Measurements from ENCODE around the gene RRP8.

Gene RRP8

DNA sequence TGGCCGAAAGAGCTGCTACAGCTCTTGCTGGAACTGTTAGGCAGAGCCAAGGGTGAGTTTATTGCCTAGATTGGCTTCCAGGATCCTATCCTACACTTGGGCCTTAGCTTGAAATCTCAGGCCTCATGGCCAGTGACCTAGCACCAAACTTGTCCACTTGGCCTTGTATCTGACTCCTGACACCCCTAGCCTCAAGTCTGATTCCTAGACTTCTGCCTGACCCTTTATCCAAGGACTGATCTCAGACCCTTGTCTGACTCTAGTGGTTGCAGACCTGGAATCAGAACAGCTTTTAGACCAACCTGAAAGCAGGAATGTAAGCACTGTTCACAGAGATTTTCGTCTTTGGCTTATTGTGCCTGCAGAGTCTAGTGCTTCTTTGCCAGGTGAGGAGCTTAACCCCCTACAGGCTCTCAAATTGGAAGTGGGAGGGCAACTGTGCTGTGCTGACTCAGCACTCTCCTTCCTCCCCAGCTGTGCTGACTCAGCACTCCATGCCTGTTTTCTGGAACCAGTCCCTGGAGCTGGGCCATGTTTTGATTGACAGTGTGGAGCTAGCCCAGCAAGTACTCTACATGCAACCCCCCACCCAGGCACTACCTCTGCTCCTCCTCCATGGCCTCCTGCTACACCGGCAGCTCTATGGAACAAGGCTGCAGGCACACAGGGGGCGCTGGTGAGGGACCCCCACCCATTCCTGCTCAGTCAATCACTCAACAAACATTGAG lies 35.1 kb downstream of the RRP8 start:
- Histone ChIP-seq H3K4me3 (no peak overlapping the region), H3K9me3 (no peaks in the 10 kb centered on the region), H3K4me1 (no peaks in the 10 kb centered on the region), H3K27me3 (ENCODE audit: low read depth) (no peaks in the 10 kb centered on the region), H3K36me3 (replicated peaks) (no peaks in the 10 kb centered on the region)
- DNase-seq (ENCODE audit: low spot score in 2 of 2) = no peak
- in situ Hi-C loops (cut with MboI; ENCODE audit: low sequenced_read_pairs) = no loop called here

DNA sequence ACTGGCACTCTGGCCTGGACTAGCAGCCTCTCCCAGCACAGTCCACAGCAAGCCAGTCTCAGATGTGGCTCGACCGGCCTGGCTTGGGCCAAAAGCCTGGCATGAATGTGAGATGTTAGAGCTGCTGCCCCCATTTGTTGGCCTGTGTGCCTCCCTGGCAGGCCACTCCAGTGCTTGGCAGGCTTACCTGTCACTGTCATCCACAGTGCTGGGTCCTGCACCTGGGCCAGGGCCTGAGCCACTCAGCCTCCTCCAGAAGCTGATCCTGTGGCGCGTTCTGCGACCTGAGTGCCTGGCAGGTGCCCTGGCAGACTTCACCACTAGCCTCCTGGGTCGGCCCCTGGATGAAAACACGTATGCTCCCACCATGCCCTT lies 36.1 kb downstream of the RRP8 start:
- no peak overlapping the region for H3K4me3 ChIP-seq
- no peaks in the 10 kb centered on the region for H3K4me1 ChIP-seq
- H3K27me3 ChIP-seq (ENCODE audit: low read depth) = no peaks in the 10 kb centered on the region
- in situ Hi-C loops (cut with MboI; ENCODE audit: low sequenced_read_pairs) = no loop called here
- no peaks in the 10 kb centered on the region for H3K9me3 ChIP-seq
- DNase-seq (ENCODE audit: low spot score in 2 of 2) = no peak
- no peaks in the 10 kb centered on the region for H3K36me3 ChIP-seq (replicated peaks)

- Histone ChIP-seq H3K27me3 (ENCODE audit: low read depth) (no peaks in the 10 kb centered on the region), H3K4me3 (no peak overlapping the region), H3K36me3 (replicated peaks) (no peaks in the 10 kb centered on the region), H3K9me3 (no peaks in the 10 kb centered on the region), H3K4me1 (no peaks in the 10 kb centered on the region)
- in situ Hi-C loops (cut with MboI; ENCODE audit: low sequenced_read_pairs) = no loop called here
- DNase-seq (ENCODE audit: low spot score in 2 of 2) = no peak
These were observed 36.6 kb downstream of the RRP8 start for GRCh38 chr11:6566704-6567370.

DNA sequence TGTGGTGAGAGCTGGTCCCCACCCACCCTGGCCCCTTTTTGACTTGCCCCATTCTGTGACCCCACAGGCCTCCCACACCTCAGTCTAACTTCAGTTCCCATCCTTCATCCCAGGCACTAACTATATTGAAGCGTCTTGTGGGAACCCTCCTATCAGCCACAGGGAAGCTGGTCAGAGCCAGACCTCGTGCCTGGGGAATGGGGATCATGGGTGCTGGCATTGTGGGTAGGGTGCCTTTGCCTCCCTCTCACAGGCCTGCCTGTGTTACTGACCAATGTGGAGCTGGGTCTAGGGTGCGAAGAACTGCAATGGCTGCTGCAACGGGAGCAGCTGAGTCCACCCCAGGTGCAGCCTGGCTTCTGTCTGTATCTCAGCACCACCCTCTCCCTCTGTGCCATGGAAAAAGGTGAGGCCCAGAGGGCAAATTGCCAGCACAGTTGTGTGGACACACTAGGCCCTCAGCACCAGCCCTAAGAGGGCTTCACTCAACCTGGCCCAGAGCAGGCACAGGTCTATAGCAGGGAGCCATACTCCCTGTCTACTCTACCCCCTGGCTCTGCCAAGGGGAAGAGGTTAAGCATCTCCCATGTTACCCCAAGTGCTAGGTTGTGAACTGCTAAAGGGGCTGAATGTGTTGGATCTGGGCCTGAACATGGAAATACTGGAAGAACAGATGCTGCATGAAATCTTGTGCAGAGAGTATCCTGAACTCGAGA lies 37.3 kb downstream of the RRP8 start:
- Histone ChIP-seq H3K36me3 (replicated peaks) (no peaks in the 10 kb centered on the region), H3K9me3 (no peaks in the 10 kb centered on the region), H3K4me3 (no peak overlapping the region), H3K27me3 (ENCODE audit: low read depth) (no peaks in the 10 kb centered on the region), H3K4me1 (no peaks in the 10 kb centered on the region)
- no peak for DNase-seq (ENCODE audit: low spot score in 2 of 2)
- in situ Hi-C loops (cut with MboI; ENCODE audit: low sequenced_read_pairs) = no loop called here

- Histone ChIP-seq H3K4me1 (no peaks in the 10 kb centered on the region), H3K27me3 (ENCODE audit: low read depth) (no peaks in the 10 kb centered on the region), H3K9me3 (no peaks in the 10 kb centered on the region), H3K4me3 (no peak overlapping the region), H3K36me3 (replicated peaks) (no peaks in the 10 kb centered on the region)
- in situ Hi-C loops (cut with MboI; ENCODE audit: low sequenced_read_pairs) = no loop called here
- no peak for DNase-seq (ENCODE audit: low spot score in 2 of 2)
These were observed 38.1 kb downstream of the RRP8 start for GRCh38 chr11:6565325-6565724.

- no peaks in the 10 kb centered on the region for H3K9me3 ChIP-seq
- in situ Hi-C loops (cut with MboI; ENCODE audit: low sequenced_read_pairs) = no loop called here
- no peak for DNase-seq (ENCODE audit: low spot score in 2 of 2)
- no peaks in the 10 kb centered on the region for H3K27me3 ChIP-seq (ENCODE audit: low read depth)
- no peaks in the 10 kb centered on the region for H3K36me3 ChIP-seq (replicated peaks)
- no peak overlapping the region for H3K4me3 ChIP-seq
- H3K4me1 ChIP-seq = no peaks in the 10 kb centered on the region
These were observed 39.7 kb downstream of the RRP8 start for GRCh38 chr11:6563667-6564066.

- no peak for DNase-seq (ENCODE audit: low spot score in 2 of 2)
- in situ Hi-C loops (cut with MboI; ENCODE audit: low sequenced_read_pairs) = no loop called here
- no peaks in the 10 kb centered on the region for H3K9me3 ChIP-seq
- H3K36me3 ChIP-seq (replicated peaks) = no peaks in the 10 kb centered on the region
- no peaks in the 10 kb centered on the region for H3K4me1 ChIP-seq
- no peak overlapping the region for H3K4me3 ChIP-seq
- H3K27me3 ChIP-seq (ENCODE audit: low read depth) = no peaks in the 10 kb centered on the region
These were observed 40.2 kb downstream of the RRP8 start for GRCh38 chr11:6563121-6563619.

GRCh38 chr11:6561288-6561687 lies 42.1 kb downstream of the RRP8 start:
- in situ Hi-C loops (cut with MboI; ENCODE audit: low sequenced_read_pairs) = no loop called here
- H3K27me3 ChIP-seq (ENCODE audit: low read depth) = no peaks in the 10 kb centered on the region
- no peak overlapping the region for H3K4me3 ChIP-seq
- H3K36me3 ChIP-seq (replicated peaks) = no peaks in the 10 kb centered on the region
- H3K9me3 ChIP-seq = no peaks in the 10 kb centered on the region
- no peaks in the 10 kb centered on the region for H3K4me1 ChIP-seq
- DNase-seq (ENCODE audit: low spot score in 2 of 2) = no peak

DNA sequence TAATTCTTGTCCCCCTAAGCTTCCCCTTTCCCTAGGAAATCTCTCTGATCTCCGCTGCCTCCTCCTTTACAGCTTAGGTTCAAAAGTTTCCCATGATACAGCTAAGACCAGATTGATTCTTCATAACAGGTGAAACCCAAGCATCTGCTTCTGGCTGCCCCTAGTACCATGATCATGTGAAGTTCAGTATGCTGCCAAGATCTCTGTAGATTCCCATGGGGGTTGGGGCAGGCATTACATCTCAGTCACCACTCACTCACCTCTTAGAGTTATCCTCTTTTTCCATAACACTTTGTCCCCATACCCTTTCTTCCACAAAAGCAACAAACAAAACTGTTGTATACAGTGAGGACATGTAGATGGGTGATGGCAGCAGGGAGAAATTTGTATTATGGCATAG lies 44.0 kb downstream of the RRP8 start:
- H3K27me3 ChIP-seq (ENCODE audit: low read depth) = no peaks in the 10 kb centered on the region
- H3K36me3 ChIP-seq (replicated peaks) = no peaks in the 10 kb centered on the region
- in situ Hi-C loops (cut with MboI; ENCODE audit: low sequenced_read_pairs) = no loop called here
- no peaks in the 10 kb centered on the region for H3K9me3 ChIP-seq
- no peaks in the 10 kb centered on the region for H3K4me1 ChIP-seq
- H3K4me3 ChIP-seq = no peak overlapping the region
- no peak for DNase-seq (ENCODE audit: low spot score in 2 of 2)

GRCh38 chr11:6557761-6558674 lies 45.4 kb downstream of the RRP8 start:
- Histone ChIP-seq H3K36me3 (replicated peaks) (no peaks in the 10 kb centered on the region), H3K4me1 (no peaks in the 10 kb centered on the region), H3K27me3 (ENCODE audit: low read depth) (no peaks in the 10 kb centered on the region), H3K4me3 (no peak overlapping the region), H3K9me3 (no peaks in the 10 kb centered on the region)
- DNase-seq (ENCODE audit: low spot score in 2 of 2) = no peak
- in situ Hi-C loops (cut with MboI; ENCODE audit: low sequenced_read_pairs) = no loop called here

DNA sequence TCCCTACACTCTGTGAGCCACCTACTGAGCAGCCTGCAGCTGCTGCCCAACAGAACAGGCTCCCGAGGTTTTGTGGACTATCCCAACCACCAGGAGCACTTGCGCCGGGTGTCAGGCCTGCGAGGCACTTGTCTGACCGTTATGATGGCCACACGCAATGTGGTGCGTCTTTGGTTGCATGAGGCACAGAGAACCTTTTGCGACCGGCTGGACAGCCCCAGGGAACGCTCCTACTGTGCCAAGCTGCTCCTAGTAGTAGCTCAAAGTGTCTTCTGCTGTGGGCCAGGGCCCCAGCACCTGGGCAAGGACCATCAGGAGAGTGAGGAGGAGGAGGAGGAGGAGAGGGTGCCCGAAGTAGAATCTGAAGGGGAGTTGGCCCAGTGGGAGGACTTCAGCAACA lies 46.4 kb downstream of the RRP8 start:
- in situ Hi-C loops (cut with MboI; ENCODE audit: low sequenced_read_pairs) = no loop called here
- H3K27me3 ChIP-seq (ENCODE audit: low read depth) = no peaks in the 10 kb centered on the region
- no peaks in the 10 kb centered on the region for H3K36me3 ChIP-seq (replicated peaks)
- H3K4me3 ChIP-seq = no peak overlapping the region
- no peaks in the 10 kb centered on the region for H3K9me3 ChIP-seq
- no peaks in the 10 kb centered on the region for H3K4me1 ChIP-seq
- no peak for DNase-seq (ENCODE audit: low spot score in 2 of 2)

- in situ Hi-C loops (cut with MboI; ENCODE audit: low sequenced_read_pairs) = no loop called here
- no peaks in the 10 kb centered on the region for H3K36me3 ChIP-seq (replicated peaks)
- no peak overlapping the region for H3K4me3 ChIP-seq
- H3K4me1 ChIP-seq = no peaks in the 10 kb centered on the region
- no peaks in the 10 kb centered on the region for H3K27me3 ChIP-seq (ENCODE audit: low read depth)
- H3K9me3 ChIP-seq = no peaks in the 10 kb centered on the region
- no peak for DNase-seq (ENCODE audit: low spot score in 2 of 2)
These were observed 47.1 kb downstream of the RRP8 start for GRCh38 chr11:6556139-6556949.
